WI38 (cell line): ENCODE measurements around the gene MEOX1.

Source experiments
- H3K4me3 ChIP-seq: 2 replicates; pipeline ENCODE4 v1.5.1; 2011; ENCODE audit warnings: low read depth, mild to moderate bottlenecking, control low read depth, low read length
- TF ChIP-seq, protein P1 (sequence below): IDR thresholded peaks from 2 replicates; pipeline ENCODE4 v1.5.1; 2012; ENCODE audit warnings: low read depth, mild to moderate bottlenecking, control low read depth, low read length

The MEOX1 gene

DNA sequence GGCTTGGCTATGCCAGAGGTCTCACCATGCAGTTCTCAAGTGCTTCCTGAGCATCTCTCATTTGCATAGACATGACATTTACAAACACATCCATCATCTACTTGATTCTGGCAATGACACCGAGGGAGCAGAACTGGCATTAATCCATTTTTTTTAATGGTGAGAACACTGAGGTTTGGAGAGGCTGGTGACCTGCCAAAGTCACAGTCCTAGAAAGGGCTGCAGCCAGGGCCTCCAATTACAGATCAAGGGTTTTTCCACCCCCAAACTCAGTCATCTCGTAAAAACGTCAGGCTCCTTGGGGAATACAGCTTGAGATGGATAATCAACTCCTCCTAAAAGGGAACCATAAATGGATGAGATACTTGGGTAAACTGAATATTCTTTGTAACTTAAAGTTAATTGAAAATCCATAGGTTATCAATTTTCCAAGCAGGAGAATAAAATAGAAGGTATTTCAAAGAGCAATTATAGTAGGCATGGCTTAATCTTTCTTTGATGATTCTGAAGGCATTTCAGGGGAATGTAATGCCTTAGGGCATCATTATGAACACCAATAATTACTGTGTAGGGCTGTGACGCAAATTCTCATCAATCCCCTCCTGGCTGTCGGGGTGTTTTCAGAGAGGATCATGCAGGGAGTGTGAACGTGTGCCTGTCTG, 9.4 kb upstream of the MEOX1 start:
- H3K4me3 ChIP-seq: no peak overlapping the region
- TF ChIP-seq, protein P1, sequence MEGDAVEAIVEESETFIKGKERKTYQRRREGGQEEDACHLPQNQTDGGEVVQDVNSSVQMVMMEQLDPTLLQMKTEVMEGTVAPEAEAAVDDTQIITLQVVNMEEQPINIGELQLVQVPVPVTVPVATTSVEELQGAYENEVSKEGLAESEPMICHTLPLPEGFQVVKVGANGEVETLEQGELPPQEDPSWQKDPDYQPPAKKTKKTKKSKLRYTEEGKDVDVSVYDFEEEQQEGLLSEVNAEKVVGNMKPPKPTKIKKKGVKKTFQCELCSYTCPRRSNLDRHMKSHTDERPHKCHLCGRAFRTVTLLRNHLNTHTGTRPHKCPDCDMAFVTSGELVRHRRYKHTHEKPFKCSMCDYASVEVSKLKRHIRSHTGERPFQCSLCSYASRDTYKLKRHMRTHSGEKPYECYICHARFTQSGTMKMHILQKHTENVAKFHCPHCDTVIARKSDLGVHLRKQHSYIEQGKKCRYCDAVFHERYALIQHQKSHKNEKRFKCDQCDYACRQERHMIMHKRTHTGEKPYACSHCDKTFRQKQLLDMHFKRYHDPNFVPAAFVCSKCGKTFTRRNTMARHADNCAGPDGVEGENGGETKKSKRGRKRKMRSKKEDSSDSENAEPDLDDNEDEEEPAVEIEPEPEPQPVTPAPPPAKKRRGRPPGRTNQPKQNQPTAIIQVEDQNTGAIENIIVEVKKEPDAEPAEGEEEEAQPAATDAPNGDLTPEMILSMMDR: no peak

DNA sequence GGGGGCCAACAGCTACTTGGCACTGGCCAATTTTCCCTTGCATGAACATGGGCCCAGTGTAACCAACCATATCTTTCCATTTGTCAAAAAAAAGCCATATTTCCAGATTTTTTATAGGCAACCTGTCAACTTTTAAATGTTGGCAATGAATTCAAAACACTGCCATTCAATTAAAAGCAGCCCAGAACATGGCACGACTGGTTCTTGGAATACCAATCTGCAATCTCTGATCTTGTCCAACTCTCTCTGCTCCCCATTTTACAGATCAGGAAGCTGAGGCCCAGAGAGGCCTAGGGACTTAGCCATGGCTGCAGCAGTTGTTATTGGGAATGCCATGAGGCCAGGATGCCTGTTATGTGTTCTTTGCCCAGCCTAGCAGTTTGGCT, 8.9 kb upstream of the MEOX1 start:
- no peak overlapping the region for H3K4me3 ChIP-seq
- TF ChIP-seq, protein P1: no peak

DNA sequence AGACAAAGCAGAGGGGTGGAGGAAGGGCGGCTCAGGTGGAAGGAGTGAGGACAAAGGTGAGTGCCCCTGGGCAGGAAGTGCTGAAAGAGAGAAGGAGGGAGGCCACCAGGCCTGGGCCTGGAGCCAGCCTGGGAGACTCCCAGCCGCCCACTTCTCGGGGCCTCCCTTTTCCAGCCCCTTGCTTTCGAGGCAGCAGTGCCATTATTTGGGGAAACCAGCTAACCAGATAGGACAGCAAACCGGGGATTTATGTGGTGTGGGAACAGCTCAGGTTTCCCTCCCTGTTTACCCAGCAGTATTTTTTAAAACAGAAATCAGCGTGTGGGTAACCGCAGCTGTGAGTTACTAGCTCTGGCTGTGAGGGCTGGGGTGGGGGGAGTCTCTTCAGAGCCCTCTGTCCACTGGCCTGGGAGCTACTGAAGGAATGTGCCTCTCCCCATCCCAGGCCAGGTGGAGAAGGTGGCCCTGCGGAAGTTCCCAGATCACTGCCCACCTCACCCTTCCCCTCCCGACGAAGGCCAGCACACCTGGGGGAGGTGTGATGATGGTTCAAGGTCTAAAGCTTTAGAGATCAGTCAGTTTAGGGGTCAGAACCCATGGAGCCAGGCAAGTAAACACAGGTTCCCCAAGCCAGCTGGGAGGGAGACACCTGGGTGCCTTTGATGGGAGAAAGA, 8.4 kb upstream of the MEOX1 start:
- H3K4me3 ChIP-seq: no peak overlapping the region
- TF ChIP-seq, protein P1: no peak

DNA sequence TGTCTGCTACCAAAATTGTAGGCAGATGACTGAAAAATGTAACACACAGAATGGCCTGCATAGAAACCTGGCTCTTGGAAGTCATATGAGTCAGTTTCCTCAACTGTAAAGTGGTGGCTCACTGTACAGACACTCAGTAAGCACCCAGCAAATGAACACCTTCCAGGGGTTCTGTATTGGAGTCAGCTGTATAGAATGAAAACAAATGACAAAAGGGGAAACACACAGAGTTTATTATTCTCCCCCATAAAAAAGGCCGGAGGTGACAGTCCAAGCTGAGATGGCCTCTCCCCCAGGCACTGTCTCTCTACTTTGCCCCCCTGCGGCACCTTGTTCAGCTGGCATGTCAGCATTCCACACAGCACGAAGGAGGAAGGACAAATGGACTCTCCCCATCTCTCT, 6.2 kb upstream of the MEOX1 start:
- TF ChIP-seq, protein P1: no peak

DNA sequence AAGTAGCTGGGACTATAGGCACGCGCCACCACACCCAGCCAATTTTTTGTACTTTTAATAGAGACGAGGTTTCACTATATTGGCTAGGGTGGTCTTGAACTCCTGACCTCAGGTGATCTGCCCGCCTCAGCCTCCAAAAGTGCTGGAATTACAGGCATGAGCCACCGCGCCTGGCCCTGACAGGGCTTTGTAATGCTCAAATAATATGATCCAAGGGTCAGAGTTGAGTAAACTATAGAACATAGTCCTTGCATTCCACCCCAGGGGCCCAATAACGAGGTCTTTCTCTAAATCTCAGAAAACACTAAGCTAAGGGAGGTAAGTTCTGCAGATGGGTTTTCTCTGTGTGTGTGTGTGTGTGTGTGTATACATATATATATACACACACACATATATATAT, 5.8 kb upstream of the MEOX1 start:
- H3K4me3 ChIP-seq: no peak overlapping the region
- TF ChIP-seq, protein P1: no peak

More for the DNA sequence above, 6.2 kb upstream of the MEOX1 start:
- H3K4me3 ChIP-seq: no peak overlapping the region

DNA sequence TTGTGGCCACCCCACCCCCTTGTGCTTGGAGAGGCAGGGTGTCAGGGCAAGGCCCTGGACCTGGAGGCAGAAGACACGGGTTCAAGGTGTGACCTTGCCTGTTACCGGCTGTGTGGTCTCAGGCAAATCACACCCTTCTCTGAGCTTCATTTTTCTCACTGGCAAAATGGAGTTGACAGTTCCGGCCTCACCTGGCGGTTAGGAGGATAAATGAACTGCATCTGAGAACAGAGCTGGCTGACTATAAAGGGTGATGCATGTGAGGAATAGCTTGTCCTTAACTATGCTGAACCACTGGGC, 4.2 kb upstream of the MEOX1 start:
- TF ChIP-seq, protein P1: no peak
- no peak overlapping the region for H3K4me3 ChIP-seq

DNA sequence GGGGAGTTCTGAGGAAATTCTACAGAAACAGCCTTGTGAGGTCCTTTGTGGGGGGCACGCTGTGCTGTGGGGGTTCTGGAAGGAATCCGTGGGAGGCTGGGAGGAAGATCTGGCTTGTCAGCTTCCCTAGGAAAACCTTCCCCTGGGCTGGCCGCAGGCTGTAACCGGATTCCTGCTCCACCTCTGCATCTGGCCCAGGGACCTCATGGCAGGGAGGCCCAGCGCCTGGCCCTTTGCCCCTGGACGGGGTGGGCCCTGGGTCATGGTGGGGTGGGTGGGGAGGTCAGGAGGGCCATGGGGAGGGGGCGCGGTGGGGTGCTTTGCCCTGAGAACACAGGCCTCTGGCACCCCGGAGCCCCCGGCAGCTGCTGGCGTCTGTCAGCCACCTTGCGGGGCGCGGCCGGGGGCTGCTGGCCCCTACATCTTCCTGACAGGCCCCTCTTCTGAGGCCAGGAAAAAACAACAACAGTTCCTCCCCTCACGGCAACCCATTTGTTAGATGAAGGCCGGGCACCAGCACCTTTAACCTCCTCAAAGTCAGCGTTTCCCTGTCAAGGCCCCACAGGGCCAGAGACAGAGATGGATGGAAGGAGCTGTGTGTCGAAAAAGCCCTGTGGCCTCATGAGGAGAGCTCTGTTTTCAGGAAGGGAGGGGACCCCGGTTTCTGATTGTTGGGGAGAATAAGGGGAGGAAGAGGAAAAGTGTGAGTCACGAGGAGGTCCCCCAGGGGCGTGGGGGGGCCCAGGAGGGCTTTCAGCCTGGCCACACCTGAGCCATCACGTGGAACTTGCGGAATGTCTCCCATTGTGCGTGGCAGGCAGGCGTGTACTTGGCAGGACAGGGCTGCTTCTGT, 3.6 kb upstream of the MEOX1 start:
- no peak overlapping the region for H3K4me3 ChIP-seq
- TF ChIP-seq, protein P1: no peak
